Activated CD4-positive, alpha-beta T cell treated with anti-CD3 and anti-CD28 coated beads, Interleukin-2, amount 10 ng/mL, durations not matched to agents 7 days and 5 days (primary cell): ENCODE results near the gene TRAT1. TPM values are rescaled to one million over a fixed set of nuclear protein-coding genes. Genes with fewer than 3 reads are reported as not detected.
A peak's percentile ranks its signal among the peaks of the same experiment; 100 is the strongest.

ENCODE experiments used
- CTCF ChIA-PET: fragments of 350-600 bp; sonication (Branson Sonifier 250); formaldehyde crosslinking; loops from one replicate; lab custom pipeline; 2021; ENCODE audit warnings: antibody characterized with exemption; lab: Charles Lee
- POLR2A ChIA-PET: fragments of 350-600 bp; sonication (Branson Sonifier 250); formaldehyde crosslinking; loops from one replicate; lab custom pipeline; 2021; ENCODE audit warnings: antibody characterized with exemption; lab: Charles Lee
- DNase-seq: peaks from one replicate; pipeline ENCODE4 v3.0.0-alpha.2; 2020
- H3K27ac Mint-ChIP-seq: one replicate; pipeline ENCODE4 v1.8.0; 2021; ENCODE audit warnings: mild to moderate bottlenecking, moderate library complexity, mixed read lengths
- H3K27me3 Mint-ChIP-seq: one replicate; pipeline ENCODE4 v1.8.0; 2021; ENCODE audit warnings: mixed read lengths
- H3K36me3 Mint-ChIP-seq: one replicate; pipeline ENCODE4 v1.8.0; 2021; ENCODE audit warnings: low read depth, mixed read lengths
- H3K4me1 Mint-ChIP-seq: one replicate; pipeline ENCODE4 v1.8.0; 2021; ENCODE audit warnings: mixed read lengths
- H3K4me3 Mint-ChIP-seq: one replicate; pipeline ENCODE4 v1.8.0; 2021; ENCODE audit warnings: mild to moderate bottlenecking, moderate library complexity, mixed read lengths
- H3K9me3 Mint-ChIP-seq: one replicate; pipeline ENCODE4 v1.8.0; 2021; ENCODE audit warnings: mixed read lengths
- total RNA-seq, 2 experiments: library from RNA; stranded (reverse); gene quantifications; one replicate each; pipeline ENCODE4 v1.2.3, GENCODE V29; 2021

TRAT1 gene
- total RNA-seq, 2 experiments from 2014 or later, result 126 to 151 TPM

DNA sequence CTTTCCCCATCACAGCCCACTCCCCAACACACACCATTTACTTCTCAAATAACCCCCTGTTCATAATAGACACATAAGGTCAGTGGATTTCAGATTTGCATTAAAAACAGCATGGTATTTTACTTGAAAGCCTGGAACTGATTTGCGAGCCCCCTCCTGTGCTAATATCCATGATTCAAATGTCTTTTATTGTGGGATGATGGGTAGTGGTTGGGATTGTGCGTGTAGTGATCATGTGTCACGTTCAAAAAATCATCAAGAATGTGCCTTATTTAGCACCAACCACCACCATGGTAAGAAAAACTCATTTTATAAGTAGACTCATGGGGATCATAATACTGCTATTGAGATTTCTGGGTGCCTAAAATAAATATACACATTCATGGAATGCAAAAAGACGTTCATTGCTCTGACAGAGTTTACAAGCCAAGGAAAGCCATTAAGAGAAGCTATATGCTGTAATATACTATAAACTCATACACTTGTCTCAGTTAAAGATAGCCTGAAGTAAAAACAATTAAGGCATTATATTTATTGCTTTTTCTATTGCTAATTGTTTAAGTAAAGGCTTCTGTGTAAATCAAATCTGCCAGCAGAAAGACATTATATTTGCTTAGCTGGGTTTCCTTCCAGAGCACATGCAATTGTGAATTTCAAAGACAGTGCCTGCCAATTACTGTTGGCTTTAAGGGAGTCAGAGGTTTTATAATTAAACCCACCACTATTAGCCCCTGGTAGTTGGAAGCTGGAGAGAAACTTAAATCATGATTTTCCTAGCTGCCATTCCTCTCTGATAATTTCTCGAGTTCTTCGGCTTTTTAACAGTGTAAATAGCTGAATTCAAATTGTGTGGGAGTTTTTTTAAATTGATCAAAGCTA lies 4.0 kb downstream of the TRAT1 start:
- Mint-ChIP-seq H3K9me3 (peaks cover 3% of the 10 kb centered on the region), H3K27me3 (no peaks in the 10 kb centered on the region), H3K27ac (peak overlapping the region; percentile 86), H3K4me1 (peaks cover 57% of the 10 kb centered on the region), H3K36me3 (peaks cover 69% of the 10 kb centered on the region), H3K4me3 (peak overlapping the region; percentile 91)
- CTCF ChIA-PET, result interaction anchor here (0.8 to 4.1 kb wide), 2 partner anchors 7 to 9 kb away, joined by 4 to 16 read pairs; no protein-coding TSS in a partner anchor
- no peak for DNase-seq
- POLR2A ChIA-PET, result interaction anchor here (1.4 kb wide), 1 partner anchor 237 kb away, joined by 4 read pairs; the partner anchor contains the start of genes CIP2A and DZIP3

DNA sequence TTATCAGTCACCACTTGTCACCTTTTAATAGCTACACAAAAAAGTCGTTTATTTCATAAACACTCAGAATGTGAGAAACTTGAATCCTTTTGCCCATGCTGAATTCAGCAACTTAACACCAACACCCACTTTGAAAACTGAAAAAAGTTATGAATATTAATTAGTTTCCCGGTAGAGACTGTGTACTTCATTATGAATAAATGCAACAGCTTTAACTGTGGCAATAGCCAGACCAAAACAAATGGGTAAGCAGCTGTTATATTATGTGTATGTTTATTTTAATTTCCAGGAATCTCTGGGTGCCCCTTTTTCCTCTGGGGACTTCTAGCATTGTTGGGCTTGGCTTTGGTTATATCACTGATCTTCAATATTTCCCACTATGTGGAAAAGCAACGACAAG lies 7.8 kb downstream of the TRAT1 start:
- H3K4me1 Mint-ChIP-seq, result peaks cover 85% of the 10 kb centered on the region

DNA sequence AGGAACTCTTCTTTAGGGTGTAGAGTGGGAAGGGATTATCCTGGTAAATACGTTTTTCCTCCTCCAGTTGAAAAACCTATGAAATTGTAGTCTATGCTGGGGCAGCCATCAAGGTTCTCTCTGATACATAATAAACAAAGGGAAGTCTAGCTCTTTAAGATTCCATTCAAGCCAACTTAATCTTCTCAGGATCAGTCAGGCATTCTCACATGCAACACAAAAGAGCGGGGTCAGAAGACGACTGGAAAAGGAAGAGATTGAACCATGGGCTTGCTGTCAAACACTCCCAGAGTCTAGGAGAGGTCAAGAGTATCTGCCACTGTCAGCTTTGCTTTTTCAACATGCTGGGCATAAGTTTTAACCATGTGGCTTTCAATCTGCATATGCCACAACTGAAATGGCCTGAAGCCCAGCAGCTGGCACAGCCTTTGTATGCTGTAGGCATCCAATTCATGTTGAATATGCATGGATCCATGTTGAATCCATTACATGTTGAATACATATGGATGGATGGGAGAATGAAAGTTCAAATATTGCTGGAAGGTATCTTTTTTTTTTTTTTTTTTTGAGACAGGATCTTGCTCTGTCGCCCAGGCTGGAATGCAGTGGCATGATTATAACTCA lies 8.5 kb downstream of the TRAT1 start:
- Mint-ChIP-seq H3K27me3 (no peaks in the 10 kb centered on the region), H3K4me1 (peaks cover 90% of the 10 kb centered on the region), H3K9me3 (peaks cover 3% of the 10 kb centered on the region), H3K36me3 (peaks cover 87% of the 10 kb centered on the region), H3K4me3 (peak overlapping the region; percentile 11), H3K27ac (peak overlapping the region; percentile 63)
- CTCF ChIA-PET, result interaction anchor here (0.6 kb wide), 2 partner anchors 334 to 512 kb away, joined by 3 read pairs; no protein-coding TSS in a partner anchor
- POLR2A ChIA-PET, result no interaction called here
- no peak for DNase-seq

More for the DNA sequence above, 7.8 kb downstream of the TRAT1 start:
- peaks cover 3% of the 10 kb centered on the region for H3K9me3 Mint-ChIP-seq
- CTCF ChIA-PET, result interaction anchor here (4.1 kb wide), 1 partner anchor 11 kb away, joined by 16 read pairs; no protein-coding TSS in a partner anchor
- peak overlapping the region; percentile 63 for H3K27ac Mint-ChIP-seq
- DNase-seq, result no peak
- H3K36me3 Mint-ChIP-seq, result peaks cover 89% of the 10 kb centered on the region
- peak overlapping the region; percentile 11 for H3K4me3 Mint-ChIP-seq
- no peaks in the 10 kb centered on the region for H3K27me3 Mint-ChIP-seq
- POLR2A ChIA-PET, result no interaction called here

DNA sequence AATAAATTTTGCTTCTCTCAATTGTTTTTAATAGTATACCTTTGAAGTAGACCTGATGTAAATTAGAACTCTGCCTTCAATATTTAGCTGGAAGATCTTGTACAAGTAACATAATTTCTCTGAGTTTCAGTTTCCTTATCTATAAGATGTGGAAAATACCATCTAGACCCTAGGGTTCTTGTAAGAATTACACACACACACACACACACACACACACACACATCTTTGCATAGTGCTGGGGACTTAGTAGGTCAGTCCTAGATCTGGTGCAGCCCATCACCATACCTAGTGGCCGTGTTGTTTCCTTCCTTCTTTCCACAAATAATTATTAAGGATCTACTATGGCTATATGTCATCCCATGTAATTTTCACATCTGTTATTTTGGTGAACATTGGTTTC lies 11.0 kb downstream of the TRAT1 start:
- H3K4me3 Mint-ChIP-seq, result peak overlapping the region; percentile 79
- H3K4me1 Mint-ChIP-seq, result peaks cover 89% of the 10 kb centered on the region
- H3K9me3 Mint-ChIP-seq, result peaks cover 2% of the 10 kb centered on the region
- DNase-seq, result no peak
- ChIA-PET CTCF (interaction anchor here (0.7 to 4.4 kb wide), 4 partner anchors 9 to 348 kb away, joined by 3 to 22 read pairs (median 6); no protein-coding TSS in a partner anchor), POLR2A (interaction anchor here (1.0 kb wide), 1 partner anchor 13 kb away, joined by 3 read pairs; no protein-coding TSS in a partner anchor)
- H3K27me3 Mint-ChIP-seq, result no peaks in the 10 kb centered on the region
- H3K27ac Mint-ChIP-seq, result peak overlapping the region; percentile 95
- peaks cover 81% of the 10 kb centered on the region for H3K36me3 Mint-ChIP-seq

DNA sequence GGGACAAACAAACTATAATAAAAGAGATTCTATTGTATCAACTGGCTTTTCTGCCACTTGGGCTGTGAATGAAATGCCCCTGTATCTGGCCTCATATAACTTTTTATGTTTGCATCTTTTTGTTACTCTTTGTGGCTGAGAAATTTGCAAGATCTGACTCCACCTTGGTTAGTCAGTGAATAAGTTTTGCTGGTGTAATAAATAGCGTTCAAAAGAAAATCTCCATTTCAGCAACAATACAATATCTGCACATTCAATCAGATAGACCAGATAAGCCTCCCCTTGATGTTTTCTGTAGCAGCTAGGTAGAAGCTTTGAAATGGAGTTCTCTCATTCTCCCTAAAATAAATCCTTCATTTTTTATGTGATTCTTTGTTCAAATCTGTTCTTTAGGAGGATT lies 12.0 kb downstream of the TRAT1 start:
- peaks cover 82% of the 10 kb centered on the region for H3K36me3 Mint-ChIP-seq
- no peak for DNase-seq
- POLR2A ChIA-PET, result interaction anchor here (1.0 to 1.1 kb wide), 2 partner anchors 14 to 63 kb away, joined by 3 to 4 read pairs; no protein-coding TSS in a partner anchor
- H3K4me1 Mint-ChIP-seq, result peaks cover 90% of the 10 kb centered on the region
- peak overlapping the region; percentile 79 for H3K4me3 Mint-ChIP-seq
- H3K27ac Mint-ChIP-seq, result peak overlapping the region; percentile 95
- CTCF ChIA-PET, result interaction anchor here (1.1 to 4.4 kb wide), 5 partner anchors 8 to 16 kb away, joined by 4 to 22 read pairs (median 5); no protein-coding TSS in a partner anchor
- H3K9me3 Mint-ChIP-seq, result no peaks in the 10 kb centered on the region
- no peaks in the 10 kb centered on the region for H3K27me3 Mint-ChIP-seq

DNA sequence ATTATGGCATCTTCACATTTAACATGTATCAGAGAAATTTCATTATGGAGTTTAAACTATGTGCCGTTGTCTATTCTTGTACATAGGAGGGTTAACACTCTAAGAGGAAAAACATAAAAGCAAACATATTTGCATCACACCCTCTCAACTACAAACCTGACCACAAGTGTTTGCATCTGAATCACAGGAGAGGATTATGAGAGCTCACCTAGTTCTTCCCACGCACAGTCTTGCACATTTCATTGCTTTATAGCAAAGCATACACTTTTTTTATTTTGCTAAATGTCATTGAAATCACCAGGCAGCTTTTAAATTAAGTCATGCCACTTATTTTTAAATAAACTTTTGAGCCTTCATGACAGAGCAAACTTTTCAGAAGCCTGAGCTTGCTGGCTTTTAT lies 12.5 kb downstream of the TRAT1 start:
- POLR2A ChIA-PET, result interaction anchor here (1.1 kb wide), 1 partner anchor 63 kb away, joined by 4 read pairs; no protein-coding TSS in a partner anchor
- CTCF ChIA-PET, result interaction anchor here (1.1 to 4.4 kb wide), 4 partner anchors 8 to 18 kb away, joined by 3 to 22 read pairs (median 4); no protein-coding TSS in a partner anchor
- Mint-ChIP-seq H3K27ac (peak overlapping the region; percentile 95), H3K9me3 (no peaks in the 10 kb centered on the region), H3K4me3 (peak overlapping the region; percentile 79), H3K27me3 (no peaks in the 10 kb centered on the region), H3K36me3 (peaks cover 81% of the 10 kb centered on the region), H3K4me1 (peaks cover 87% of the 10 kb centered on the region)
- peak; percentile 57 for DNase-seq

DNA sequence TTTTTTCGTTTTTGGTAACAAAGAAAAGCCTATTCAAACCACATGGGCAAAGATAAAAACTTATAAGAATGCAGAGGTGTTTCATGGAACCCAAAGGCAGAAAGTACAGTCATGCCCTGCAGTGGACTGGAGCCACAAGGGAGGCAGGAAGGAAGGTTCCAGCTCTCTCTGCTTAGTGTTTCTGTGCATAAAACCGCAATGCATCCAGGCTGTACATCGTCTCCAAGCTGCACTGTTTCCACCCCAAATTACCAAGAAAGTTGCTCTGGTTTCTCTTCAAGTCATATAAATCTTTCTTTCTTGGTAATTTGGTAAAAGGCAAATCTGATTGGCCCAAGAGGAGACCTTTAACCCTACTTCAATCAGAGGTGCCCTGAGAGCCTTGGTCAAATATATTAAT lies 15.8 kb downstream of the TRAT1 start:
- Mint-ChIP-seq H3K36me3 (peaks cover 81% of the 10 kb centered on the region), H3K4me1 (peaks cover 89% of the 10 kb centered on the region), H3K27me3 (no peaks in the 10 kb centered on the region), H3K27ac (peak overlapping the region; percentile 82), H3K9me3 (peaks cover 3% of the 10 kb centered on the region), H3K4me3 (peak overlapping the region; percentile 45)
- POLR2A ChIA-PET, result no interaction called here
- peak; percentile 68 for DNase-seq
- CTCF ChIA-PET, result interaction anchor here (1.4 kb wide), 1 partner anchor 20 kb away, joined by 5 read pairs; no protein-coding TSS in a partner anchor

DNA sequence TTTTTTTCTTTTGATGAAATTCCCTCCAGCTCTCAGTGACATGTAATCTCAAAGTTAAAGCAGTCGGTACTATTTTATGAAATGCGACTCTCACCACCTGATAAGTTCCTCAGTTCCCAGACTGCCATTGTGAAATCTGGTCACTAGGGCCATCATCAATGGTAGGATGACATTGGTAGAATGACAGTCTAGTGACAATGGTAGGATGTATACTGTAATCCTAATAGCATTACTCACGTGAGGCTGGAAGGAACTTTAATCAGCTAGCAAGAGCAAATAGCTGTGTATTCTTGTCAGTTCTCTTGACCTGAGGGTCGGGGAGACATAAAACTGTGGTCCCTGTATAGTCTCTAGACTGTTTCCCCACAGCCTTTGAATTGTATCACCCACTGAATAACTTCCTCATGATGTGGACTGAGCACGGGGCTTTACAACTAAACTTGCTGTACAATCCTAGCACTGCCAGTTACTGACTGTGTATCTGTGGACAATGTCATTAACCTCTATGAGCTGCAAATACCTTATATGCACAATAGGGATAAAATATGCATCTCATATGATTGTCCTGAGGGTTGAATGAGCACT lies 23.2 kb downstream of the TRAT1 start:
- ChIA-PET CTCF (interaction anchor here (1.0 to 1.2 kb wide), 3 partner anchors 9 to 28 kb away, joined by 3 read pairs; no protein-coding TSS in a partner anchor), POLR2A (interaction anchor here (0.6 kb wide), 2 partner anchors 12 to 234 kb away, joined by 5 to 10 read pairs; no protein-coding TSS in a partner anchor)
- Mint-ChIP-seq H3K27ac (peak overlapping the region; percentile 37), H3K36me3 (peaks cover 82% of the 10 kb centered on the region), H3K9me3 (peaks cover 7% of the 10 kb centered on the region), H3K4me3 (no peak overlapping the region), H3K27me3 (no peaks in the 10 kb centered on the region), H3K4me1 (peaks cover 78% of the 10 kb centered on the region)
- no peak for DNase-seq

DNA sequence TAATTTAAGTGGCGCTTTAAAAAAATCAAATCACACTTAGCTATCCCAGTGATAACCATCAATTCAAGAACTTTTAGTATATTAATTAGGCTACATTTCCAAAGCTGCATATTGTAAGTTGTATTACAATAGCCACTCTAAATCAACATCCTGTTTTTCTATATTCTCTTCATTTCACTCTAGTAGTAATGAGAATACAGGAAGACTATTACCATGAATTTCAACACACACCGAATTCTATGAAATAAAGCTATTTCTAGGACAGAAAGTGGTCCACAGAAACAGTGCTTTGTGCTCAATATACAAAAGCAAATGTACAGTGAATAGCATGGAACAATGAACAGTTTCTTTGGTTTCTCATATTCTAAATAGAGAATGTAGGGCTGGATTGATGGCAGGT lies 24.6 kb downstream of the TRAT1 start:
- Mint-ChIP-seq H3K36me3 (peaks cover 82% of the 10 kb centered on the region), H3K4me3 (peak overlapping the region; percentile 34), H3K9me3 (peaks cover 7% of the 10 kb centered on the region), H3K27ac (peak overlapping the region; percentile 80), H3K4me1 (peaks cover 73% of the 10 kb centered on the region), H3K27me3 (no peaks in the 10 kb centered on the region)
- CTCF ChIA-PET, result no interaction called here
- no peak for DNase-seq
- POLR2A ChIA-PET, result no interaction called here

DNA sequence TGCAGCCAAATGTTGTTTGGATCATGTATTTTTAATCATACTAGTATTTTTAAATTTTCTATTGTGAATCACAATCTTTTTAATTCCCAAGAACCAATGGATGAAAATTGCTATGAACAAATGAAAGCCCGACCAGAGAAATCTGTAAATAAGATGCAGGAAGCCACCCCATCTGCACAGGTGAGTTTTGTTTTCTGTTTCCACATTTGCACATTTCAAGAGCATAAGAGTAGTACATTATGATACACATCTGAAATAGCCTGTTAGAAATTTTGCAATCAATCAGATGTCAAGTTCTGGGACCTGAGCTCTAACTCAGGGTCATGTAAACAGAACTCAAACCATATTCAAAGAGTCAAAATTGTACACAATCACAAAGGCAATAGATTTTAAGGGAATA lies 26.5 kb downstream of the TRAT1 start:
- peaks cover 81% of the 10 kb centered on the region for H3K36me3 Mint-ChIP-seq
- H3K9me3 Mint-ChIP-seq, result no peaks in the 10 kb centered on the region
- POLR2A ChIA-PET, result no interaction called here
- no peak overlapping the region for H3K4me3 Mint-ChIP-seq
- peaks cover 54% of the 10 kb centered on the region for H3K4me1 Mint-ChIP-seq
- H3K27ac Mint-ChIP-seq, result peak overlapping the region; percentile 36
- no peak for DNase-seq
- no peaks in the 10 kb centered on the region for H3K27me3 Mint-ChIP-seq
- CTCF ChIA-PET, result interaction anchor here (1.5 kb wide), 1 partner anchor 14 kb away, joined by 5 read pairs; no protein-coding TSS in a partner anchor

DNA sequence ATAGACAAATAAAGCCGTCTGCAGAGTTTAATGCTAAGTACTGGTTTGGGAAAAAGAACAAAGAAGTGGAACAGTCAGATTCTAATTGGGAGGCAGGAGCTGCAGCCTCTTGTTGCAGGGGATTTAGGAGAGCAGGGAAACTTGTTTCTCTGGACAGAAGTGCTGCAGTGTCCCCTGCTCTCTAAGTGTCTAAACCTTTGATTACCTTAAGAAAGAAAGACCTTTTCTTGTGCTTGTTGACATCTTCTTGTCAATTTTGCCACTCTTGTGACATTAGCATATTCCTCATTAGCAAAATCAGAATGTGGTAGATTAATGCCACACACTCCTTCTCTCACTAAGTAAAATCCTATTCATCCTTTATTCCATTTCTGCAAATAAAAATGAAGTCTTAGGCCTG lies 38.8 kb downstream of the TRAT1 start:
- Mint-ChIP-seq H3K9me3 (peaks cover 14% of the 10 kb centered on the region), H3K27me3 (no peaks in the 10 kb centered on the region), H3K36me3 (peaks cover 86% of the 10 kb centered on the region), H3K4me1 (peaks cover 53% of the 10 kb centered on the region), H3K4me3 (no peak overlapping the region), H3K27ac (no peak overlapping the region)
- no peak for DNase-seq
- ChIA-PET CTCF (no interaction called here), POLR2A (no interaction called here)
